ENCODE data around the gene DESI2.

The DESI2 gene

GRCh38 chr1:244652623-244653438, at the start of gene DESI2:
Gene DESI2, plus strand, starts transcription at chr1:244653126. Its CDS starts 188 bp downstream, at chr1:244653314.
- Histone ChIP-seq H2AFZ (ENCODE audit: low read depth) (peak within 1 kb of the TSS; percentile 96), H3K4me2 (peak within 1 kb of the TSS; percentile 89), H4K20me1 (ENCODE audit: insufficient read depth) (no peaks in the 10 kb centered on the region), H3K9ac (peak within 1 kb of the TSS; percentile 79), H3K4me1 (ENCODE audit: low read depth, poor library complexity, severe bottlenecking) (peaks cover 19% of the 10 kb centered on the region), H3K27me3 (ENCODE audit: insufficient read depth, low read depth) (no peaks in the 10 kb centered on the region), H3K36me3 (ENCODE audit: insufficient read depth) (peaks cover 4% of the 10 kb centered on the region; the same call in 1 of the 2 replicates), H3K79me2 (ENCODE audit: insufficient read depth, low read depth) (peaks cover 46% of the 10 kb centered on the region), H3K27ac (peak within 1 kb of the TSS; percentile 67), H3K4me3 (IDR thresholded peaks at IDR 0.05; ENCODE audit: insufficient read depth, low read depth, low read length) (peak within 1 kb of the TSS; percentile 89)
- TF ChIP-seq CTCF (conservative IDR thresholded peaks at IDR 0.05; ENCODE audit: low read depth, low read length), result peak; percentile 52

- no peaks in the 10 kb centered on the region for H4K20me1 ChIP-seq (ENCODE audit: insufficient read depth)
- H3K27ac ChIP-seq, result no peak overlapping the region
- no peaks in the 10 kb centered on the region for H3K27me3 ChIP-seq (ENCODE audit: insufficient read depth, low read depth)
- no peaks in the 10 kb centered on the region for H3K36me3 ChIP-seq (ENCODE audit: insufficient read depth)
- H3K9ac ChIP-seq, result no peak overlapping the region
- H3K4me1 ChIP-seq (ENCODE audit: low read depth, poor library complexity, severe bottlenecking), result no peaks in the 10 kb centered on the region
- H3K4me2 ChIP-seq, result no peak overlapping the region
- H3K79me2 ChIP-seq (ENCODE audit: insufficient read depth, low read depth), result no peaks in the 10 kb centered on the region
- no peak overlapping the region; the same call in 1 of the 2 replicates for H2AFZ ChIP-seq (ENCODE audit: low read depth)
- H3K4me3 ChIP-seq (IDR thresholded peaks at IDR 0.05; ENCODE audit: insufficient read depth, low read depth, low read length), result no peak overlapping the region
- peak; percentile 94 for TF ChIP-seq CTCF (conservative IDR thresholded peaks at IDR 0.05; ENCODE audit: low read depth, low read length)
Observed at GRCh38 chr1:244603498-244603897, 49.4 kb upstream of the DESI2 start.

- Histone ChIP-seq H3K27me3 (ENCODE audit: insufficient read depth, low read depth) (no peaks in the 10 kb centered on the region), H3K27ac (no peak overlapping the region), H2AFZ (ENCODE audit: low read depth) (no peak overlapping the region), H3K9ac (no peak overlapping the region), H3K4me1 (ENCODE audit: low read depth, poor library complexity, severe bottlenecking) (no peaks in the 10 kb centered on the region), H3K4me2 (no peak overlapping the region), H4K20me1 (ENCODE audit: insufficient read depth) (no peaks in the 10 kb centered on the region), H3K4me3 (IDR thresholded peaks at IDR 0.05; ENCODE audit: insufficient read depth, low read depth, low read length) (no peak overlapping the region), H3K36me3 (ENCODE audit: insufficient read depth) (no peaks in the 10 kb centered on the region), H3K79me2 (ENCODE audit: insufficient read depth, low read depth) (no peaks in the 10 kb centered on the region)
- no peak for TF ChIP-seq CTCF (conservative IDR thresholded peaks at IDR 0.05; ENCODE audit: low read depth, low read length)
Observed at GRCh38 chr1:244605835-244606370, 47.0 kb upstream of the DESI2 start.

GRCh38 chr1:244614113-244614836, 38.7 kb upstream of the DESI2 start:
- no peak overlapping the region for H2AFZ ChIP-seq (ENCODE audit: low read depth)
- no peak overlapping the region for H3K27ac ChIP-seq
- no peak for TF ChIP-seq CTCF (conservative IDR thresholded peaks at IDR 0.05; ENCODE audit: low read depth, low read length)
- no peaks in the 10 kb centered on the region for H3K27me3 ChIP-seq (ENCODE audit: insufficient read depth, low read depth)
- H4K20me1 ChIP-seq (ENCODE audit: insufficient read depth), result no peaks in the 10 kb centered on the region
- no peaks in the 10 kb centered on the region for H3K79me2 ChIP-seq (ENCODE audit: insufficient read depth, low read depth)
- no peaks in the 10 kb centered on the region for H3K4me1 ChIP-seq (ENCODE audit: low read depth, poor library complexity, severe bottlenecking)
- no peak overlapping the region for H3K4me2 ChIP-seq
- H3K9ac ChIP-seq, result no peak overlapping the region
- no peaks in the 10 kb centered on the region for H3K36me3 ChIP-seq (ENCODE audit: insufficient read depth)
- no peak overlapping the region for H3K4me3 ChIP-seq (IDR thresholded peaks at IDR 0.05; ENCODE audit: insufficient read depth, low read depth, low read length)

Data from KMS-11 (cell line).